H1 (cell line): Measurements from ENCODE around the gene PA2G4. TPM values are rescaled to one million over a fixed set of nuclear protein-coding genes. Genes with fewer than 3 reads are reported as not detected.
A peak's percentile ranks its signal among the peaks of the same experiment; 100 is the strongest.

ENCODE experiments used
- CTCF ChIA-PET: fragments of 300-600 bp; sonication (Branson Sonifier 250); formaldehyde crosslinking; loops from one replicate; lab custom pipeline; 2021; ENCODE audit not compliant: partially characterized antibody; lab: Charles Lee
- POLR2A ChIA-PET: fragments of 300-600 bp; sonication (Branson Sonifier 250); formaldehyde crosslinking; loops from one replicate; lab custom pipeline; 2021; ENCODE audit warnings: inconsistent platforms; ENCODE audit not compliant: partially characterized antibody; lab: Charles Lee
- DNase-seq, 2 experiments: peaks; one replicate each; pipeline versions ENCODE4 v3.0.0 to v3.0.0-alpha.2; 2010 to 2022; ENCODE audit warnings: low spot score in 2 of 2, low read depth in 1 of 2, mixed read lengths in 1 of 2
- FAIRE-seq: peaks from 2 replicates; lab custom pipeline; 2011; peaks lifted over from hg19 to GRCh38; lab: Jason Lieb, UNC
- H2AFZ ChIP-seq: 2 replicates; pipeline ENCODE4 v1.8.1; 2012; ENCODE audit warnings: low read length, inconsistent platforms
- H2AK5ac ChIP-seq: 2 replicates; pipeline ENCODE4 v1.6.1; 2013; ENCODE audit warnings: low read depth, low read length
- H2BK120ac ChIP-seq: replicated peaks from 2 replicates; pipeline ENCODE3; 2013; ENCODE audit warnings: low read depth, low read length, inconsistent platforms
- H2BK12ac ChIP-seq: 2 replicates; pipeline ENCODE4 v1.6.1; 2013; ENCODE audit warnings: low read depth, low read length
- H2BK15ac ChIP-seq: 2 replicates; pipeline ENCODE4 v1.6.1; 2013; ENCODE audit warnings: low read length
- H2BK20ac ChIP-seq: 2 replicates; pipeline ENCODE4 v1.6.1; 2013; ENCODE audit warnings: low read length
- H2BK5ac ChIP-seq: 2 replicates; pipeline ENCODE4 v1.6.1; 2013; ENCODE audit warnings: low read depth, low read length
- H3K14ac ChIP-seq: 2 replicates; pipeline ENCODE4 v1.6.1; 2013; ENCODE audit warnings: inconsistent platforms; ENCODE audit not compliant: insufficient read length
- H3K18ac ChIP-seq: 2 replicates; pipeline ENCODE4 v1.6.1; 2013; ENCODE audit warnings: low read length; ENCODE audit errors: extremely low read depth
- H3K23ac ChIP-seq: 2 replicates; pipeline ENCODE4 v1.6.1; 2013; ENCODE audit warnings: inconsistent platforms; ENCODE audit not compliant: insufficient read length
- H3K23me2 ChIP-seq: 2 replicates; pipeline ENCODE4 v1.6.1; 2013; ENCODE audit warnings: low read depth, low read length
- H3K27ac ChIP-seq: 2 replicates; pipeline ENCODE4 v1.6.1; 2011; ENCODE audit warnings: low read depth, low read length, inconsistent platforms
- H3K27me3 ChIP-seq, 4 experiments: replicated peaks in 1 of 4; 1 replicate in 1 of 4; 2 replicates in 3 of 4; pipeline versions ENCODE4 v1.6.1 to v1.8.1; 2011 to 2013; ENCODE audit warnings: low read length in 3 of 4, mild to moderate bottlenecking in 3 of 4, inconsistent platforms in 2 of 4, mixed read lengths in 2 of 4, moderate library complexity in 1 of 4; ENCODE audit not compliant: control insufficient read depth in 3 of 4, insufficient read depth in 3 of 4; ENCODE audit errors: extremely low read depth in 1 of 4
- H3K36me3 ChIP-seq, 4 experiments: 2 replicates each; pipeline versions ENCODE4 v1.6.1 to v1.8.1; 2011 to 2013; ENCODE audit warnings: mild to moderate bottlenecking in 4 of 4, low read length in 3 of 4, moderate library complexity in 2 of 4, control low read depth in 1 of 4, inconsistent platforms in 1 of 4; ENCODE audit not compliant: insufficient read depth in 4 of 4, control insufficient read depth in 2 of 4
- H3K4ac ChIP-seq: replicated peaks from 2 replicates; pipeline ENCODE3; 2013; ENCODE audit warnings: low read length, low read depth, mixed read lengths, inconsistent platforms; ENCODE audit not compliant: insufficient read length
- H3K4me1 ChIP-seq, 4 experiments: replicated peaks in 1 of 4; 1 replicate in 1 of 4; 2 replicates in 3 of 4; pipeline versions ENCODE4 v1.6.1 to v1.8.1; 2011 to 2013; ENCODE audit warnings: low read length in 3 of 4, inconsistent platforms in 2 of 4, mixed read lengths in 1 of 4; ENCODE audit not compliant: insufficient read depth in 4 of 4, control insufficient read depth in 3 of 4
- H3K4me2 ChIP-seq, 2 experiments: 2 replicates each; pipeline versions ENCODE4 v1.6.1 to v1.8.1; 2011 to 2013; ENCODE audit warnings: low read depth in 2 of 2, low read length in 2 of 2, control low read depth in 1 of 2, inconsistent platforms in 1 of 2, mild to moderate bottlenecking in 1 of 2; ENCODE audit not compliant: insufficient read depth in 1 of 2
- H3K4me3 ChIP-seq, 4 experiments: fragments of 200-600, 300-600 bp in 1 of 4; sonication (generic), shearing (Covaris generic), sonication (Bioruptor Twin) in 1 of 4; 2 replicates each; pipeline versions ENCODE4 v1.5.1 to v1.8.1; 2011 to 2016; ENCODE audit warnings: low read length in 4 of 4, low read depth in 3 of 4, control low read depth in 2 of 4, inconsistent platforms in 2 of 4, mild to moderate bottlenecking in 2 of 4, mixed read lengths in 1 of 4, moderate library complexity in 1 of 4; ENCODE audit not compliant: insufficient read depth in 2 of 4; ENCODE audit errors: extremely low read depth in 1 of 4
- H3K56ac ChIP-seq: replicated peaks from 2 replicates; pipeline ENCODE3; 2013; ENCODE audit warnings: low read depth, mild to moderate bottlenecking, mixed read lengths, low read length, inconsistent platforms; ENCODE audit not compliant: insufficient read length
- H3K79me1 ChIP-seq: 2 replicates; pipeline ENCODE4 v1.6.1; 2013; ENCODE audit warnings: low read depth, low read length, control low read depth
- H3K79me2 ChIP-seq, 2 experiments: 2 replicates each; pipeline versions ENCODE4 v1.6.1 to v1.8.1; 2012 to 2013; ENCODE audit warnings: low read length in 2 of 2, mild to moderate bottlenecking in 2 of 2, inconsistent platforms in 1 of 2; ENCODE audit not compliant: insufficient read depth in 2 of 2, control insufficient read depth in 1 of 2
- H3K9ac ChIP-seq, 4 experiments: replicated peaks in 1 of 4; 1 replicate in 1 of 4; 2 replicates in 3 of 4; pipeline versions ENCODE4 v1.6.1 to v1.8.1; 2011 to 2013; ENCODE audit warnings: low read depth in 3 of 4, low read length in 3 of 4, control low read depth in 2 of 4, mild to moderate bottlenecking in 2 of 4, moderate library complexity in 2 of 4, inconsistent platforms in 1 of 4; ENCODE audit errors: extremely low read depth in 1 of 4
- H3K9me3 ChIP-seq, 2 experiments: 2 replicates each; pipeline versions ENCODE4 v1.6.1 to v1.8.1; 2012 to 2013; ENCODE audit warnings: mild to moderate bottlenecking in 2 of 2, moderate library complexity in 2 of 2, control low read depth in 1 of 2, inconsistent platforms in 1 of 2, low read depth in 1 of 2, low read length in 1 of 2, mixed read lengths in 1 of 2; ENCODE audit not compliant: insufficient read depth in 2 of 2
- H4K20me1 ChIP-seq, 2 experiments: replicated peaks in 1 of 2; 2 replicates each; pipeline versions ENCODE3 to v1.8.1; 2011 to 2013; ENCODE audit warnings: inconsistent platforms in 2 of 2, low read length in 2 of 2, mild to moderate bottlenecking in 1 of 2; ENCODE audit not compliant: insufficient read depth in 2 of 2, control insufficient read depth in 1 of 2
- H4K5ac ChIP-seq: 2 replicates; pipeline ENCODE4 v1.6.1; 2013; ENCODE audit warnings: low read length, low read depth, mixed read lengths, inconsistent platforms; ENCODE audit not compliant: insufficient read length
- H4K8ac ChIP-seq: 2 replicates; pipeline ENCODE4 v1.8.0; 2013; ENCODE audit warnings: mild to moderate bottlenecking, moderate library complexity, low read length, inconsistent platforms; ENCODE audit not compliant: insufficient read depth; ENCODE audit errors: extremely low read depth
- H4K91ac ChIP-seq: replicated peaks from 2 replicates; pipeline ENCODE3; 2013; ENCODE audit warnings: low read length, mixed read lengths, inconsistent platforms; ENCODE audit not compliant: insufficient read length
- CTCF ChIP-seq, 3 experiments: IDR thresholded peaks; 1 replicate in 2 of 3; 2 replicates in 1 of 3; pipeline versions ENCODE4 v1.5.1 to v1.6.1; 2011; ENCODE audit warnings: low read length in 3 of 3, mild to moderate bottlenecking in 3 of 3, inconsistent platforms in 2 of 3, low read depth in 1 of 3, moderate library complexity in 1 of 3; ENCODE audit not compliant: insufficient read depth in 1 of 3; ENCODE audit errors: control extremely low read depth in 1 of 3
- WGBS, 2 experiments: shearing (Covaris generic) in 1 of 2; methylation state at CpG; one replicate each; pipeline versions ENCODE4 v1.1.6 to v1.1.7; 2013 to 2015; ENCODE audit warnings: low lambda C conversion rate in 2 of 2, mixed read lengths in 2 of 2, inconsistent platforms in 1 of 2, low coverage in 1 of 2, missing lambda C conversion rate in 1 of 2; ENCODE audit not compliant: insufficient replicate concordance in 2 of 2, insufficient coverage in 1 of 2, insufficient read length in 1 of 2; ENCODE audit errors: extremely low coverage in 1 of 2, missing lambda C conversion rate in 1 of 2; 5-methylcytosine and 5-hydroxymethylcytosine counted together
- polyA plus RNA-seq, 7 experiments: library from polyadenylated mRNA; depleted of rRNA in 3 of 7; stranded (reverse) in 5 of 7; unstranded in 2 of 7; fragments of >200 nt in 5 of 7; fragments of 200-250 nt in 2 of 7; gene quantifications; 1 replicate in 5 of 7; 2 replicates in 1 of 7; 4 replicates in 1 of 7; pipeline versions ENCODE4 v1.2.1 to v1.2.3, GENCODE V29; 2011 to 2013; ENCODE audit warnings: missing spikeins in 2 of 7, mixed read lengths in 2 of 7
- total RNA-seq: library from RNA; stranded (reverse); fragmentation: NEBNext Ultra II Directional; extraction: Animal tissue kit (Norgen Biotek cat#: 25700); gene quantifications from 2 replicates; pipeline ENCODE4 v1.2.1, GENCODE V29; 2021

The PA2G4 gene
- total and polyA plus RNA-seq, 2 of the 8 experiments (the other 6 are each of a cell fraction or from before 2014, with no cell fraction given), result 159 to 242 TPM

GRCh38 chr12:56129942-56130495 lies 25.7 kb downstream of the PA2G4 start:
- no peak overlapping the region for H3K27ac ChIP-seq
- peaks cover 12% of the 10 kb centered on the region for H3K23me2 ChIP-seq
- H3K56ac ChIP-seq, result no peak overlapping the region
- H2BK12ac ChIP-seq, result no peak overlapping the region
- peaks cover 11 to 43% (median 34%) of the 10 kb centered on the region in 4 experiments for H3K36me3 ChIP-seq
- H3K4me1 ChIP-seq, result peaks cover 0 to 13% (median 5%) of the 10 kb centered on the region in 4 experiments; a peak in 5 of 7 replicates
- FAIRE-seq, result no peak
- H2BK120ac ChIP-seq, result no peak overlapping the region
- no peak overlapping the region for H3K14ac ChIP-seq
- H3K23ac ChIP-seq, result no peak overlapping the region
- H3K18ac ChIP-seq, result no peak overlapping the region
- peaks cover 0 to 10% of the 10 kb centered on the region in 2 experiments; a peak in 1 of 4 replicates for H3K79me2 ChIP-seq
- H3K4me2 ChIP-seq, result peak overlapping the region; percentile 96 to 98; a peak in 3 of 4 replicates
- H3K9me3 ChIP-seq, result no peaks in the 10 kb centered on the region; a peak in 1 of 4 replicates
- H2BK5ac ChIP-seq, result no peak overlapping the region
- H4K5ac ChIP-seq, result no peak overlapping the region
- H3K9ac ChIP-seq, result no peak overlapping the region
- H3K4ac ChIP-seq, result no peak overlapping the region
- H2BK20ac ChIP-seq, result no peak overlapping the region
- no peak overlapping the region for H4K91ac ChIP-seq
- H2AK5ac ChIP-seq, result no peak overlapping the region
- no peaks in the 10 kb centered on the region for H3K79me1 ChIP-seq
- CTCF ChIA-PET, result interaction anchor here (0.6 to 5.4 kb wide), 6 partner anchors 11 to 128 kb away, joined by 3 to 46 read pairs (median 5); partner anchors contain the start of genes ANKRD52 and ZC3H10
- no peak overlapping the region for H2AFZ ChIP-seq
- no peak overlapping the region for H4K8ac ChIP-seq
- no peaks in the 10 kb centered on the region for H3K27me3 ChIP-seq
- H4K20me1 ChIP-seq, result peaks cover 0 to 2% of the 10 kb centered on the region in 2 experiments
- H3K4me3 ChIP-seq, result peak overlapping the region in 2 of 4 experiments; percentile 90 to 95; a peak in 5 of 8 replicates
- WGBS, 2 experiments, result 89% methylated on average over 20 of the region's 22 CpGs; no CpG with 5 or more reads in 1 of the 2 experiments
- no peak for DNase-seq
- POLR2A ChIA-PET, result interaction anchor here (0.7 to 5.3 kb wide), 5 partner anchors 12 to 78 kb away, joined by 3 to 161 read pairs (median 4); partner anchors contain the start of genes PA2G4, RPL41 and ZC3H10
- H2BK15ac ChIP-seq, result no peak overlapping the region
- no peak for TF ChIP-seq CTCF (IDR thresholded peaks at IDR 0.05; ENCODE audit: control extremely low read depth in 1 of 3, insufficient read depth in 1 of 3, low read depth in 1 of 3, low read length in 3 of 3)
